ENCODE data around the gene LSM4.
"Not testable (repeated sequence)": the region's sequence is repeated elsewhere in the genome, so short reads cannot be mapped to it uniquely, and the experiment has no call there.

The LSM4 gene

DNA sequence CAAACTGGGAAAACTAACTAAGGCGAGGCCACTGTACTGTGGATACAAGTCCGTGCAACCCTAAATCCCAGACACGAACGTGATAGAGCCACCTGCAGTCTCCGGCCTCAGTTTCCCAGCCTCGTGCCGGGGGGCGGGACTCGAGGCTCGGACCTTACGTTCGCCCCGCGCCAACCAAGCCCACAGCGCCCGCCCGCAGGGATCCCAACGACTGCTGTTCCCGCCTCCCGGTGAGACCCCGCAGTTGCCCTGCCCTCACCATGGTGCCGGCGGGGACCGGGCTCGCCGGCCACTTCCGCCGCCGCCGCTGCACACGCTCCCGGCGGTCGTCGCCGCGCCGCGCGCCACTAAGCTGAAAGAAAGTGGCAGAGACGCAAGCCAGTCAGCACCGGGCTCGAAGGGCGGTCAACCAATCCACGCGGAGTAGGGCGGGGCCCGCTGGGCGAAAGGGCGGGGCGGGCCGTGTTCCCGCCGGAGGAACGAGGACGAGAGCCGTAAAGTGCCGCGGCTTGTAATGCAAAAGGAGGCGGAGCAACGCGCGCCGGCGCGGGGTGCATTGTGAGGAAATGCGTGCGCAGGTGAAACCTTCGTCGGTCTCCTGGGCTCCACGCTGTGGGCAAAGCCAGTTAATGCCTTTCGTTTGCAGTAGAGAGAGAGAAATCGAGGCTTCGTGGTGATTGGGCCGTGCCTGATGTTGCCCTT, at the start of gene LSM4:
Gene LSM4 (minus strand): TSS at position 318 of the 702 bp plus-strand sequence. CDS start 56 bp downstream, at position 262.
- DNase-seq = peak; percentile 95 to 98

DNA sequence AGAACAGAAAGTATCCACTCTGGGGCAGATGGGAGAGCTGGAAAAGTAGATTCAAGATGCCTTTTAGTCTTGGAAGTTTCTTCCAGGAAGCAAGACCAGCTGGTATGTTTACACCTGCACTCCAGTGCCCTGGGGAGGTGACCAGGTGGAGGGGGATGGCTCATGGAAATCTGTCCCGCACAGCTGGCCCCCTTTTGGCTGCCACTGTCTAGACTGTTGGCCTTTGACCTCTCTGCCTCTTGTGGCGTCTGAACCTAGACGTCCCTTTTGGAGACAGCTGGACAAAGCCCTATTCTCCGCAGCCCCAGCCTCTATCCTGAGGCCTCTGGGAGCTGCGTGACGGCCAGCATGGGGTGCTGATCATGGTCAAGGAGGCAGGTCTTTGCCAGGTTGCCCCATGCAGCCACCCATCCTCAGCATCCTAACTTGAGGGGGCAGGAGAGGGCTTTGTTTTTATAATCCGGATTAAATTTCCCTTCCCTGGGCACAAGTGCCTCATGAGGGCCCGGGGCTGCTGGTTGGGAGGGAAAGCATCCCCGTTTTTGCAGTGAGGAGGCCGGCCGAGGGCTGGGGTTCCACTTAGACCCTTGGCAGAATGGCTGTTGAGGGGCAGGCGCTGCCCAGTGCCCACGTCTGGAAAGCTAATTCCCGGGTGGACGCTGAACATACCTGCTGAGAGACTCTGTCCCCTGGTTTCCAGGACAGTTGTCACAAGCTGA, 45.8 kb upstream of the LSM4 start:
- DNase-seq = no peak

- DNase-seq = no peak
Observed at GRCh38 chr19:18366021-18366435, 43.2 kb upstream of the LSM4 start.

DNA sequence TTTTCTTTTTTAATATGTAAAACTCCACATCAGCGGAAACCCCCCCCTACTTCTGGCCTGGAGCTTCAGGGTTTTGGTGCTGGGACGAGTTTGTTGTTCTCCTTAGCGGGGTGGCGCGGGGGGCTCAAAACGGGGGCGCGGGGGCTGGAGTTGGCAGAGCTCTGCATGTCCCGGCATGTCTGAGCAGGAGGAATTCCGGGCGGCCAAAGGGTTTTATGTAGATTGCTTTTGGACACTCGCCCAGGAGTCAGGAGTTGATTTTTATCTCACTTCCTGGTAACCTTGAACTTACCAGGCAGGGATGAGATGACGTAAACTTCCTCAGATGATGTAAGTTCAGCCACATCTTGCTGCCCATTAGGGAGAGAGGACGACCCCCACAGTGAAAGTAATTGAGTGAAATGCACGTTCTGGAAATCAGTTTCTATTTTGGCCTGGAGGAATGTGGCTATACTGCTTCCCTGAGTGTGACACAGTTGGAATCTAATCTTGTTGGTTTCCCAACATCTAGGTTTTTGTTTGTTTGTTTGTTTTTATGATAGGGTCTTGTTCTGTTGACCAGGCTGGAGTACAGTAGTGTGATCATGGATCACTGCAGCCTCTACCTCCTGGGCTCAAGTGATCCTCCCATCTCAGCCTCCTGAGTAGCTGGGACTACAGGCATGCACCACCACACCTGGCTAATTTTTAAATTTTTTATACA, 42.1 kb upstream of the LSM4 start:
- peak in 1 of 2 experiments; percentile 31 for DNase-seq

GRCh38 chr19:18364277-18364825, 41.5 kb upstream of the LSM4 start:
- not testable (repeated sequence) for DNase-seq

GRCh38 chr19:18363787-18364186, 40.9 kb upstream of the LSM4 start:
- DNase-seq = no peak

GRCh38 chr19:18362934-18363542, 40.2 kb upstream of the LSM4 start:
- DNase-seq = no peak

GRCh38 chr19:18361646-18362045, 38.8 kb upstream of the LSM4 start:
- DNase-seq = no peak

- no peak for DNase-seq
Observed at GRCh38 chr19:18357041-18357440, 34.2 kb upstream of the LSM4 start.

DNA sequence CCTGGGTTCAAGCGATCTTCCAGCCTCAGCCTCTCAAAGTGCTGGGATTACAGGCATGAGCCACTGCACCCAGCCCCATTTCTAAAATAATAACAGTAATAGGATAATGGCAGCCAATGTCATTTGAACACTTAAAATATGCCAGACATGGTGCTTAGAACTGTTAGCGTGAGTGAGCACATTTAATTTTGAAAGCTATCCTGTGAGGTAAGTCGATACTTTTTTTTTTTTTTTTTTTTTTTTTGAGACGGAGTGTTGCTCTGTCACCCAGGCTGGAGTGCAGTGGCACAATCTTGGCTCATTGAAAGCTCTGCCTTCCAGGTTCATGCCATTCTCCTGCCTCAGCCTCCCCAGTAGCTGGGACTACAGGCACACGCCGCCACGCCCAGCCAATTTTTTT, 31.9 kb upstream of the LSM4 start:
- DNase-seq = not testable (repeated sequence)

GRCh38 chr19:18353378-18354005, 30.6 kb upstream of the LSM4 start:
- no peak for DNase-seq

DNA sequence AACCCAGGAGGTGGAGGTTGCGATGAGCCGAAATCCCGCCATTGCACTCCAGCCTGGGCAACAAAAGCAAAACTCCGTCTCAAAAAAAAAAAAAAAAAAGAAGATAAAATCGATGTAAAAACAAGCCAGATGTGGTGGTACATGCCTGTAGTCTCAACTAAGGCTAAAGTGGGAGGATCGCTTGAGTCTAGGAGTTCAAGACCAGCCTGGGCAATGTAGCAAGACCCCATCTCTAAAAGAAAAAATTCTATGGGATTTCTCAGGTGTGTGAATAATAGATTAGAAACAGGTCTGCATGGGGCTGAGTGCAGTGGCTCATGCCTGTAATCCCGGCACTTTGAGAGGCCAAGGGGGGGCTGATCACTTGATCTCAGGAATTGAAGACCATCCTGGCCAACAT, 28.7 kb upstream of the LSM4 start:
- DNase-seq = no peak

GRCh38 chr19:18350490-18350889, 27.6 kb upstream of the LSM4 start:
- no peak for DNase-seq

DNA sequence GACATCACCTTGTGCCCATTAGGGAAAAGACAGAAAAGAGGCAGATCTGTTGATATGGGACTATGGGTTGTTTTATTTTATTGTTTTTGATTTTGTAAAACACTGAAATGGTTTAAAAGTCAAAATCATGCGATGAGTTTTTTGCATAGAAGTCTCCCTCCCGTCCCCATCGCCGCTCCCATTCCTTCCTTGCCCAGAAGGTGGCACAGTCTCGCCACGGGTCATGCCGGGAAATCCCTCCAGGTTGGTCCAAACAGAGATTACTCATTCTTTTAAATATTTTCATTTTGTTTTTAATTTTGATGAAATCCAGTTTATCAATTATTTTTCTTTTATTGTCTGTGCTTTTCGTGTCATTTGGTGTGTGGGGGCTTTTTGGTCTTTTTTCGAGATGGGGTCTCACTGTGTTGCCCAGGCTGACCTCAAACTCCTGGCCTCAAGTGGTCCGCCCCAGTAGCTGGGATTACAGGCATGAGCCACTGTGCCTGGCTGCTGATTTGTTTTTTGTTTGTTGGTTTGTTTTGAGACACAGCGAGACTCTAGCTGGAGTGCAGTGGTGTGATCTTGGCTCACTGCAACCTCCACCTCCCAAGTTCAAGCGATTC, 26.8 kb upstream of the LSM4 start:
- DNase-seq = peak; percentile 38 to 43

GRCh38 chr19:18348818-18349339, 26.0 kb upstream of the LSM4 start:
- not testable (repeated sequence) for DNase-seq

DNA sequence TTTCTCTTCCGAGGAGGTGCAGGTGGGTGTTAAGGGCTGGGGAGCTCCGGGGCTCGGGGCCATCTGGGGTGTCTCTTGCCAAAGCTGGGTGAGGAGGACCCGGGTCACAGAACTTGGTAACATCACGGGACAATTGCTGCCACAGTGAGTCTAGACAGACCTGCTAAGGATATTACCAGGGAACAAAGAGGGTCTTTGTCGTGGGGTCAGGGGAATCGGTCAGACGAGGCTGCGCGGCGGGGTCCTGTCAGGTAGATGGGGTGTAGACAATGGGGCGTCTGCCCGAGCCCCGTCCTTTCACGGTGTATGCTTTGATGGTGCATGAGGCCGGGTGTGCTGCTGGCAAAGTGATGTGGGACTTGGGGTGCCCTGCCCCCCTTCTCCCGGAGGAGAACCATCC, 25.3 kb upstream of the LSM4 start:
- DNase-seq = no peak

- no peak for DNase-seq
Observed at GRCh38 chr19:18346091-18346490, 23.2 kb upstream of the LSM4 start.

- no peak for DNase-seq
Observed at GRCh38 chr19:18345296-18345695, 22.4 kb upstream of the LSM4 start.

DNA sequence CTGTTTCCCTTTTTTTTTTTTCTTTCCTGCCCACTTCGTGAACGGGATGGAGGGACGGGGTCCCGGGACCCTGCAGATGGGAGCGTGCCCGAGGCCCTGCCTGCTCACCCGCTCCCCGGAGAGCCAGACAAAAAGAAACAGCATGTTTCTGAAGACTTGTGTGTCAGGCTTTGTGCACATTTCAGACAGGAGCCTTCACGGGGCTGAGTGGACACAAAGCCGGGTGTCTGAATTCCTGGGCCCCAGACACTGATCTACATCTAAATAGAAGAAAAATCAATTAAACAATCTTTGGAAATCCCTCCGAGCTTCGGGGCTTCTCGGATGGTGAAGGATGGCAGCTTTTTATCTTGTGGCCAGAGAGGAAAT, 21.7 kb upstream of the LSM4 start:
- DNase-seq = no peak

DNA sequence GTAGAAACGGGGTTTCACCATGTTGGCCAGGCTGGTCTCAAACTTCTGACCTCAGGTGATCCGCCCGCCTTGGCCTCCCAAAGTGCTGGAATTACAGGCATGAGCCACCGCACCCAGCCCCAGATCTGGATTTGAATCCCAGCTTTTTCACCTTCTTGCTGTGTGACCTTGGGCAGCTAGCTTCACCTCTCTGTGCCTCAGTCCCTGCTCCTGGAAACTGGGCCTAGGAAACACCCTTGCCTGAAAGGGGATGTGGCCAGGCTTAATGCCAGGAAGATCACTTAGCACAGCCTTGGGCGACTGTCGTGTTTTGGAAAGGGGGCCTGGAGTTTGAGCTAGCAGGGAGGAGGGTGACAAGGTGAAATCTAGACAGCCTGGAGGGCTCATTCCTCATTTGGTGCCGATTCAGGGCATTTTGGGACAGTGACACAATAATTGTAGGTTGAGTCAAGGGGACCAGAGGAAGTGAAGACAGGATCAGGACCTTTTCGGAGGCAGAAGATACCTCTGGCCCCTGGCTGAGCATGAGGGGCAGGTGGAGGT, 19.3 kb upstream of the LSM4 start:
- no peak for DNase-seq

DNA sequence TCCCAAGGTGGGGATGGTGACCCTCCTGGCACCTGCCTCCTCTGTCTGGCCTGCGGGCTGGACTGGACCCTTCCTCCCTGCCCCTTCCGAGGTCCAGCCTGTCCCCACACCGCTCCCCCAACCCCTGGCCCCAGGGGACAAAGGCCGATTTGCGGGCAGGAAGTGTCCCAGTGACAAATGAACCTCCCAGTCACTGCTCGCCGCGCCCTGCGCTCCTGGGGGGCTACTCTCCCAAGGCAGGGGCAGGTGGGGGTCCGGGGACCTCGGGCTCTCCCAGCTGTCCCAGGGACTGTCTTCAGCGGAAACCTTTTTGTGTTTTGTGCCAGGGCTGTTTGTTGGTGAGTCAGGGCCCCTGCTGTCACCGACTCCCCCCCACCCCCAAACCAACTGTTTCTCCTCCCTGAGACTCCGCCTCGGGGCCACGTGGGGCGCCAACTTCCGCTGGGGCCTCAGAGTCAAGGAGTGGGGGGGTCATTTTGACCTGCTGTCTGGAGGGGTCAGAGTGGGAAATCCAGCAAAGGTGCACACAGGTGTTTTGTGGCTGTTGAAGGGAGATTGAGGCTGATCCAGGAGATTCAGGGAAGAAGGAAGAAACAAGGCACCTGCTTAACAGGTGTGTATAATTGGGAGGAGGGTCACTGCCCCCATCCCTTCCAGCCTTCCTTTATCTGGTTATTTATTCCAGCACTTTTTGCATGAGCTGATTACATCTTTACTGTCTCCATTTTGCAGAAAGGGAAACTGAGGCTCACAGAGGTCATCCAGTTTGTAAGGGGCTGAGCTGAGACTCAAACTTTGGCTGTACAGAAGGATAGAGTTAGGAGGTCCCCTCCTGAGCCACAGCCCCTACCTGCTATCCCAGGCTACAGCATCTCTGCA, 18.4 kb upstream of the LSM4 start:
- peak; percentile 43 to 64 for DNase-seq
